H9 (cell line): ENCODE data around the gene MAP2. TPM values are rescaled to one million over a fixed set of nuclear protein-coding genes. Genes with fewer than 3 reads are reported as not detected.

Experiments used
- DNase-seq: peaks from one replicate; pipeline ENCODE4 v3.0.0-alpha.2; 2017
- H2AFZ ChIP-seq: one replicate; pipeline ENCODE4 v1.6.1; 2013; ENCODE audit warnings: mild to moderate bottlenecking, low read length, control low read depth, moderate library complexity
- H2AK5ac ChIP-seq: 2 replicates; pipeline ENCODE4 v1.6.1; 2013; ENCODE audit warnings: low read length, control low read depth, mixed read lengths; ENCODE audit not compliant: insufficient read length
- H2BK120ac ChIP-seq: one replicate; pipeline ENCODE4 v1.6.1; 2013; ENCODE audit warnings: low read depth, mild to moderate bottlenecking, low read length, control low read depth, inconsistent platforms; ENCODE audit not compliant: poor library complexity, severe bottlenecking
- H2BK12ac ChIP-seq: 2 replicates; pipeline ENCODE4 v1.6.1; 2013; ENCODE audit warnings: low read length, control low read depth, mixed read lengths, low read depth; ENCODE audit not compliant: insufficient read length
- H2BK15ac ChIP-seq: 2 replicates; pipeline ENCODE4 v1.6.1; 2013; ENCODE audit warnings: low read depth, low read length, control low read depth
- H2BK20ac ChIP-seq: one replicate; pipeline ENCODE4 v1.6.1; 2013; ENCODE audit warnings: low read depth, mild to moderate bottlenecking, low read length, control low read depth, inconsistent platforms; ENCODE audit not compliant: poor library complexity, severe bottlenecking
- H2BK5ac ChIP-seq: 2 replicates; pipeline ENCODE4 v1.6.1; 2013; ENCODE audit warnings: low read length, control low read depth, mixed read lengths; ENCODE audit not compliant: insufficient read length
- H3K14ac ChIP-seq: 2 replicates; pipeline ENCODE4 v1.6.1; 2013; ENCODE audit warnings: low read length, control low read depth; ENCODE audit not compliant: insufficient read depth
- H3K18ac ChIP-seq: 2 replicates; pipeline ENCODE4 v1.6.1; 2013; ENCODE audit warnings: low read depth, mild to moderate bottlenecking, mixed read lengths, low read length, control low read depth; ENCODE audit not compliant: insufficient read length
- H3K23ac ChIP-seq: 2 replicates; pipeline ENCODE4 v1.6.1; 2013; ENCODE audit warnings: low read length, control low read depth, mixed read lengths, low read depth; ENCODE audit not compliant: insufficient read length
- H3K23me2 ChIP-seq: 2 replicates; pipeline ENCODE4 v1.6.1; 2013; ENCODE audit warnings: low read depth, mild to moderate bottlenecking, mixed read lengths, low read length, control low read depth; ENCODE audit not compliant: insufficient read length, poor library complexity, severe bottlenecking
- H3K27ac ChIP-seq: 2 replicates; pipeline ENCODE4 v1.5.1; 2013; ENCODE audit warnings: low read length, control low read depth, mixed read lengths, low read depth; ENCODE audit not compliant: insufficient read length
- H3K27me3 ChIP-seq: 2 replicates; pipeline ENCODE4 v1.6.1; 2013; ENCODE audit warnings: low read length, control low read depth, inconsistent platforms; ENCODE audit not compliant: insufficient read depth
- H3K4ac ChIP-seq: 2 replicates; pipeline ENCODE4 v1.6.1; 2013; ENCODE audit warnings: low read depth, mild to moderate bottlenecking, control low read depth, inconsistent platforms, low read length, moderate library complexity
- H3K4me1 ChIP-seq: 2 replicates; pipeline ENCODE4 v1.6.1; 2013; ENCODE audit warnings: low read length, control low read depth, inconsistent platforms; ENCODE audit not compliant: insufficient read depth
- H3K4me2 ChIP-seq: 2 replicates; pipeline ENCODE4 v1.6.1; 2013; ENCODE audit warnings: low read length, control low read depth, mixed read lengths; ENCODE audit not compliant: insufficient read length, insufficient read depth
- H3K56ac ChIP-seq: 2 replicates; pipeline ENCODE4 v1.6.1; 2013; ENCODE audit warnings: low read depth, mild to moderate bottlenecking, mixed read lengths, low read length, control low read depth; ENCODE audit not compliant: insufficient read length
- H3K79me1 ChIP-seq: 2 replicates; pipeline ENCODE4 v1.6.1; 2013; ENCODE audit warnings: low read depth, mild to moderate bottlenecking, moderate library complexity, low read length, control low read depth, inconsistent platforms; ENCODE audit not compliant: insufficient read depth, poor library complexity, severe bottlenecking
- H3K79me2 ChIP-seq: 2 replicates; pipeline ENCODE4 v1.6.1; 2013; ENCODE audit warnings: low read length, control low read depth, inconsistent platforms; ENCODE audit not compliant: insufficient read depth
- H3K9ac ChIP-seq: 2 replicates; pipeline ENCODE4 v1.6.1; 2013; ENCODE audit warnings: low read length, control low read depth, mixed read lengths; ENCODE audit not compliant: insufficient read length; ENCODE audit errors: extremely low read depth
- H3K9me3 ChIP-seq: one replicate; pipeline ENCODE4 v1.6.1; 2013; ENCODE audit warnings: low read depth, low read length, inconsistent platforms; ENCODE audit not compliant: control insufficient read depth
- H3T11ph ChIP-seq: one replicate; pipeline ENCODE4 v1.6.1; 2013; ENCODE audit warnings: mild to moderate bottlenecking, low read length, control low read depth, inconsistent platforms
- H4K20me1 ChIP-seq: one replicate; pipeline ENCODE4 v1.6.1; 2013; ENCODE audit not compliant: control insufficient read depth, insufficient read length, insufficient read depth
- H4K5ac ChIP-seq: 2 replicates; pipeline ENCODE4 v1.6.1; 2013; ENCODE audit warnings: low read depth, mild to moderate bottlenecking, mixed read lengths, low read length, control low read depth; ENCODE audit not compliant: insufficient read length
- H4K8ac ChIP-seq: replicated peaks from 2 replicates; pipeline ENCODE4 v1.6.1; 2013; ENCODE audit warnings: low read length, control low read depth, mixed read lengths, low read depth; ENCODE audit not compliant: insufficient read length
- H4K91ac ChIP-seq: 2 replicates; pipeline ENCODE4 v1.6.1; 2013; ENCODE audit warnings: low read depth, mild to moderate bottlenecking, moderate library complexity, mixed read lengths, low read length, control low read depth; ENCODE audit not compliant: insufficient read length
- H3K27ac Mint-ChIP-seq, 3 experiments: 2 replicates in 2 of 3; 3 replicates in 1 of 3; pipeline ENCODE4 v1.8.0; 2020 to 2021; ENCODE audit warnings: mixed read lengths in 3 of 3, mild to moderate bottlenecking in 1 of 3, moderate library complexity in 1 of 3
- H3K27me3 Mint-ChIP-seq: 2 replicates; pipeline ENCODE4 v1.8.0; 2021; ENCODE audit warnings: low read depth, mild to moderate bottlenecking, moderate library complexity, mixed read lengths
- H3K36me3 Mint-ChIP-seq, 3 experiments: 2 replicates in 2 of 3; 3 replicates in 1 of 3; pipeline ENCODE4 v1.8.0; 2020 to 2021; ENCODE audit warnings: low read depth in 3 of 3, mixed read lengths in 3 of 3; ENCODE audit not compliant: insufficient read depth in 1 of 3
- H3K4me1 Mint-ChIP-seq, 2 experiments: 2 replicates each; pipeline ENCODE4 v1.8.0; 2020; ENCODE audit warnings: mixed read lengths in 2 of 2
- H3K4me3 Mint-ChIP-seq, 2 experiments: 2 replicates in 1 of 2; 3 replicates in 1 of 2; pipeline ENCODE4 v1.8.0; 2020 to 2021; ENCODE audit warnings: mild to moderate bottlenecking in 2 of 2, mixed read lengths in 2 of 2, moderate library complexity in 1 of 2
- H3K9me3 Mint-ChIP-seq, 2 experiments: 2 replicates in 1 of 2; 3 replicates in 1 of 2; pipeline ENCODE4 v1.8.0; 2020; ENCODE audit warnings: mild to moderate bottlenecking in 2 of 2, mixed read lengths in 2 of 2, moderate library complexity in 1 of 2
- CTCF ChIP-seq: fragments of 200-600 bp; sonication (generic); conservative IDR thresholded peaks from 3 replicates; pipeline ENCODE4 v1.8.0; 2021; ENCODE audit warnings: antibody characterized with exemption, mild to moderate bottlenecking
- WGBS: extraction: QIAGEN DNeasy Blood & Tissue Kit; methylation state at CpG from one replicate; pipeline ENCODE4 v1.1.7; 2013; ENCODE audit warnings: missing lambda C conversion rate, low lambda C conversion rate, mixed read lengths; ENCODE audit not compliant: insufficient read length; ENCODE audit errors: extremely low coverage; 5-methylcytosine and 5-hydroxymethylcytosine counted together
- total RNA-seq: library from RNA; stranded (reverse); gene quantifications from 2 replicates; pipeline ENCODE4 v1.2.1, GENCODE V29; 2021

The MAP2 gene
- total RNA-seq, 1 experiment from 2014 or later, result 0.87 TPM

DNA sequence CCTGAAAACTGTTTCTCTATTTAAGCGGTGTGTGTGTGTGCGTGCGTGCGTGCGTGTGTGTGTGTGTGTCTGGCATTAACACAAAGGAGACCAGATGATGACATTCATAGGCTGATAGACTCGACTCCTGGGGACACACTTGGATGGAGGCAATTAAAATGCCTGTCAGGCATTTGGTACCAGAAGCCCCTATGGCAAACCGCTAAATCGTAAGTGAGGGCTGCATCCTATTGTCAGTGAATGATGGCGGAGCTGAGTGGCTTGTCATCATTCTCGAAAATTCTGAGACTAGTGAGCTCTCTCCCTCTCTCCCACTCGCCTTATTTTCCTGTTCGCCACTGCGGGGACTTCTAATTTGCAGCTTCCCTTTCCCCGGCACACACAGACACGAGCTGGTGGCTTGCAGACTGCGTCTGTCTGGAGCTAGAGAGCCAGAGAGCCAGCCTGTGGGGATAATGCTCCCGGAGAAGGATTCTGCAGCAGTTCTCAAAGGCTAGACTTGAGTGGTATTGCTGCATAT is 155.4 kb downstream of the MAP2 start:
- no peaks in the 10 kb centered on the region for H3K79me2 ChIP-seq
- no peak overlapping the region for H4K8ac ChIP-seq
- H3K4me3 Mint-ChIP-seq, result peak overlapping the region in 1 of 2 experiments; percentile 73; a peak in 3 of 5 replicates
- TF ChIP-seq CTCF, result no peak
- peak; percentile 31 for DNase-seq
- H3K4me1 ChIP-seq, result no peaks in the 10 kb centered on the region; the same call in 1 of the 2 replicates
- no peaks in the 10 kb centered on the region for H3K79me1 ChIP-seq
- H3K27me3 ChIP-seq, result no peaks in the 10 kb centered on the region
- H2BK15ac ChIP-seq, result no peak overlapping the region
- H3K56ac ChIP-seq, result no peak overlapping the region
- H3K23me2 ChIP-seq, result no peaks in the 10 kb centered on the region
- no peaks in the 10 kb centered on the region for H4K20me1 ChIP-seq
- no peak overlapping the region for H2AFZ ChIP-seq
- no peak overlapping the region for H3K27ac ChIP-seq
- peak overlapping the region in 1 of 3 experiments; percentile 96; a peak in 1 of 7 replicates for H3K27ac Mint-ChIP-seq
- H2BK5ac ChIP-seq, result no peak overlapping the region
- no peak overlapping the region for H2AK5ac ChIP-seq
- H2BK20ac ChIP-seq, result no peak overlapping the region
- H3K27me3 Mint-ChIP-seq, result no peaks in the 10 kb centered on the region
- no peak overlapping the region for H3K14ac ChIP-seq
- no peaks in the 10 kb centered on the region for H3K9me3 ChIP-seq
- H3K9me3 Mint-ChIP-seq, result no peaks in the 10 kb centered on the region
- H2BK12ac ChIP-seq, result no peak overlapping the region
- H3K18ac ChIP-seq, result no peak overlapping the region
- H2BK120ac ChIP-seq, result no peak overlapping the region
- no peak overlapping the region for H3T11ph ChIP-seq
- H3K4me1 Mint-ChIP-seq, result peaks cover 20 to 31% of the 10 kb centered on the region in 2 experiments
- no CpG with 5 or more reads among the region's 17 CpGs for WGBS
- H3K4me2 ChIP-seq, result no peak overlapping the region
- H4K91ac ChIP-seq, result no peak overlapping the region
- H3K36me3 Mint-ChIP-seq, result no peaks in the 10 kb centered on the region
- H3K23ac ChIP-seq, result no peak overlapping the region
- H4K5ac ChIP-seq, result no peak overlapping the region
- H3K9ac ChIP-seq, result no peak overlapping the region
- H3K4ac ChIP-seq, result no peak overlapping the region
